GM21528 (cell line): ENCODE results near the gene ZNF674.
"Not testable (repeated sequence)": the region's sequence is repeated elsewhere in the genome, so short reads cannot be mapped to it uniquely, and the experiment has no call there.

Source experiments
- ATAC-seq: cut with Tn5 transposase; IDR thresholded peaks from one replicate; pipeline ENCODE4 v1.9.1; 2021; ENCODE audit warnings: mild to moderate bottlenecking, moderate library complexity; ENCODE audit not compliant: unreplicated experiment, low FRiP score

The ZNF674 gene

DNA sequence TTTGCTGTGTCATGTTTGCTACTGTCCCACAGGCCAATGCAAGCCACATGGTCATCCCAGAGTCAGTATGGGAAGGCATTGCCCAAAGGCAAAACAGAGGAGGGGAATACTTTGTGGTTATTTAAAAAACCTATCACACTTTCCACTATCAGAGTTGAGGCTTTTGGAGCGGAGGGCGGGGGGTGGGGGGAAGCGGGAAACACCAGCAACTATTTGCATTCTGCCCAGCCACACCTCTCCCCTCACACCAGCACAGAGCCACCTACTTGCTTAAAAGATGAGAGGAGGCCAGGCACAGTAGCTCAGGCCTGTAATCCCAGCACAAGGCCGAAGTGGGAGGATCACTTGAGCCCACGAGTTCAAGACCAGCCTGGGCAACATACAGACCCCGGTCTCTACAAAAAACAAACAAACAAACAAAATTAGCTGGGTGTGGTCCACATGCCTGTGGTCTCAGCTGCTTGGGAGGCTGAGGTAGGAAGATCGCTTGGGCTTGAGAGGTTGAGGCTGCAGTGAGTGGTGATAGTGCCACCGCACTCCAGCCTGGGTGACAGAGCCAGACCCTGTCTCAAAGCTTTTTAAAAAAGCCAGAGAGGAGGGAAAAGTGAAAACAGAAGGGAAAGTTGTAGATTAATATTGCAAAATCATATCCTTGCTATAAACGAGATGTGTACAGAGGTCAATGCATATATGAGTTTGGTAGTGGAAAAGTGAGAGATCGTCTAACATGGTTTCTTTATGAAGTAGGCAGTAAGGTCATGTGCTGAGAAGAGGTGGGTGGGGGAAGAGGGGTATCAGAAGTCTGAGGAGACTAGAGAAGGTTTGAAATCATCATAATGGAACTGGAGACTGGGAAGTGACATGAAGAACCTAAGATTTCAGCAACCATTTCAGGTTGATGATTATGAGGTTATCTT lies 26.5 kb upstream of the ZNF674 start:
- no peak for ATAC-seq

DNA sequence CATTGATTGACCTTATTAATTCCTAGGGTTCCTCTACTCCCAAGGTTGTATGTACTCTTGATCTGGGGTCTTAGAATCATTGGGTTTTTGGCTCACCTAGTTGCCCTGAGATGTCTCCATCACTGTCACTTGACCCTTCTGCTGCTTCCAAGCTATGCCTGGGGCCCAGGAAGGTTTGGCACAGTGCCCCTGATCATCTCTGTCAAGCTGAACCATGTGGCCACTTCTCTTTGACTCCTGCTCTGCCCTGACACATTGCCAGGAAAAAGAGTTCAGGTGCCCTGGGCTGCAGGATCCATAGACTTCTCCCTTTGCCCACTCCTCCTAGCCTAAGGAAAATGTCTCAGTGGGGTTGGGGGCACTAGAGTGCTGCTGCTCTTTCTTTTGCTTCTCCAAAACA lies 24.4 kb upstream of the ZNF674 start:
- no peak for ATAC-seq

GRCh38 chrX:46567388-46567787 lies 22.2 kb upstream of the ZNF674 start:
- ATAC-seq = no peak

DNA sequence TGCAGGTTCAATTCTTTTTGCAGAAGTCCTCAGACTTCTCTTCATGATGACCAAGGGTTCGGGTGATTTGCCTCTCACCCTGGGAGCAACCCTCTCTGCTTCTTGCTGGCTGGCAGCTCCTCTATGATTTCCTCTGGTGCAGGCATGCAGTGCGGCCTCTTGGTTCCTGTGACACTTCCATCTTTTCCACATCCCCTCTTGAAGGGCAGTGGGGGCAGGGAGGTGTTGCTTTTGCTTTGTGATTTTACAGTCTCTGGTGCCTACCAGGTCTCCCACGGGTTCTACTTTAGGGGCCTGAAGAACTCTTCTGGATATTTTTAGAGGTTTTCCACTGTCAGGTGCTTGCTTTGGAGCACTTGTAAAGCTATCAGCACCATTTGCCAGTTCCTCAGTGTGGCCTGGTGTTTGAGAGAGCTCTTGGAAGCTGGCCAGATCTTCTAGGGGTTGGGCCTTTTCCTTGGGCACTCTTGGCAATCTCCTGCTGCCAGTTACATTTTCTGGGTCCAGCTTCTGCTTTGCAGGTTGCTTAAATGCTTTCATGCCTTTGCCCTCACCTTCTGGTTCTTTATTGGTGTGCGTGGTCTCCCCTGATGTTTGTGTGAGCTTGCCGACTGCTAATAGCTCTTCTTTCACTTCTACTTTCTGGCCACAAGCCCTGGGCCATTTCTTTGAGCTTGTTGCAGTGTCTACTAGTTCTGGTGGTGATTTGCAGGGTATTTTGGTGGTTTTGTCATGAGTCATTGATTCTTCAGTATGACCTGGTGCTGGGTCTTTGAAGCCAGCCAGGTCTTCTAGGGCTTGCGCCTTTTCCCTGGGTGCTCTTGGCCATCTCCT lies 16.8 kb upstream of the ZNF674 start:
- ATAC-seq = peak; percentile 99

- ATAC-seq = no peak
Measured at GRCh38 chrX:46559062-46559461, 13.8 kb upstream of the ZNF674 start.

DNA sequence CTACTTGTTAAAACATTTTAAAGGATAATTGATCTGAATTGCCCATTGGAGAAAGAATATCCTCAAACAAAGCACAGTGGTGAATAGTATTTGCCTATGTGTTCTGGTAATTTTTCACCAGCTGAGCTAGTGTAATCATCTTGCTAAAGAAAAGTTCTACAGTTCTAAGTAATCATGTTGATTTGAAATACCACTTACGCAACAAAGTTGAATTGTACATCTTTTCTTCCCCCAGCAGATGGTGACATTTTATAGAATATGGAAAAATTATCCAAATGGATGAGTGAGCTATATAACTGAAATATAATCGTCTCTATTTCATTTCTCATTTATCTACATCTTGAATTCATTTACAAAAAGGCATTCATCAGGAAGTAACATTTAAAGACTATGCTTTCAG lies 9.7 kb upstream of the ZNF674 start:
- ATAC-seq = no peak

DNA sequence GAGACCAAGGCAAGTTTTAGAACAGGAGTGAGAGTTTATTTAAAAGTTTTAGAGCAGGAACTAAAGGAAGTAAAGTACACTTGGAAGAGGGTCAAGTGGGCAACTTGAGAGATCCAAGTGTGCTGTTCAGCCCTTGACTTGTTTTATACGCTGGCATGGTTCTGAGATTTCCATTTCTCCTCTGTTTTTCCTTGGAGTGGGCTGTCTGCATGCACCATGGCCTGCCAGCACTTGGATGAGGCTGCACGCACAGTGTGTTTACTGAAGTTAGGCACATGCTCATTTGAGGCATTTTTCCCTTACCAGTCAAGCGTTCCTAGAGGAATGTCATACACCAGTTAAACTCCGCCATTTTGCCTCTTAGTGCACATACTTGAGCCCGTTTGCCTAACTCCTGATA lies 8.7 kb upstream of the ZNF674 start:
- ATAC-seq = no peak

DNA sequence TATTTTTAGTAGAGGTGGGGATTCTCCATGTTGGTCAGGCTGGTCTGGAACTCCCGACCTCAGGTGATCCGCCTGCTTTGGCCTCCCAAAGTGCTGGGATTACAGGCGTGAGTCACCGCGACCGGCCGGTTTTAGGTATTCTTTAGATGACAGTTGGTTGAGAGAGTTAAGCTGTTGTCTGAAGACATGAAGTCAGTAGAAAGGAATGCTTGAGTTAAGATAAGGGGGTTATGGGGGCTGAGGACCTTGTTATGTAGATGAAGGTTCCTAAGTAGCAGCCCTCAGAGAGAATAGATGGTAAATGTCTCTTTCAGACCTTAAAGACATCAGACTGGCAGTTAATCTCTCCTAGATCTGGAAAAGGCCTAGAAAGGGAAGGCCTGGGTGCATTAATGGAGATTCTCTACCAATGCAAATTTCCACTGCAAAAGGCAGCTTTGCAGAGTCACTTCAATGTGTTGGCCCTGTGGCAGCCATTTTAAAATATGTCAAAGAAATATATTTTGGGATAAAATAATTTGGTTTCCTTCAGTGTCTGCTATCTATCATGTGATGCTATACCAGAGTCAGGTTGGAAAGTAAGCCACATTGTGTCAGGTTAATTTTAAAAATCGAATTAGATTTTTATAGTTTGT lies 6.4 kb upstream of the ZNF674 start:
- no peak for ATAC-seq

GRCh38 chrX:46549914-46550313 lies 4.7 kb upstream of the ZNF674 start:
- no peak for ATAC-seq

DNA sequence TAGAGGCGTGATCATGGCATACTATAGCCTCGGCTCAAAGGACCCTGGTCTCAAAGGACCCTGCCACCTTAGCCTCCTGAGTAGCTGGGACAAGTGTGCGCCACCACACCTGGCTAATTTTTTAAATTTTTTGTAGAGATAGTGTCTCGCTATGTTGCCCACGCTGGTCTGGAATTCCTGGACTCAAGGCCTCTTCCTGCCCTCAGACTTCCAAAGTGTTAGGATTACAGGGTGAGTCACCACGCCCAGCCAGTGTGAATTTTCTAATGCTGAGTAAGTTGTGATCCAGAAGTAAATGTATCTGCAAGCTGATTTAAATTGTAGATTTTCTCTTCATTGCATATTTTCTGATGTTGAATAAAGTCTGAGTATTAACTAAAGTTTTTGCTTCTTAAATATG lies 2.6 kb upstream of the ZNF674 start:
- ATAC-seq = no peak

DNA sequence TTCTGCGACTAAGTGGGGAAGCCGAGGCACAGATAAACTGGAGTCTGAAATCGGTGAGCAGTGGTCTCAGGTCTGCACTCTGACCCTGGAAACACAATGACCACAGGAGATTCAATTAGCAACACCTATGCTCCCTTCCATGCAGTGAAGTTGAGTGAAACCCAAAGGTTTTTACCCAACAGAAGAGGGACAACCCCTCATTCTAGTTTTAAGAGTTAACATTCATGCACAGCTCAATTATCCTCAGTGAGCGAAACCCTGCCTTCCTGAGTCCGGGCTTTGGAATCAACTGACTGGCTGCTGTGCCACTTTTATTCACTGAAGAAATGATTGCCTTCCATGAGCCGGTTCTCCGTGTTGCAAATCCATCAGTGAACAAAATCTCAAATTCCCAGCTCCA lies 694 bp downstream of the ZNF674 start:
- ATAC-seq = not testable (repeated sequence)

GRCh38 chrX:46543441-46543840 lies 1.8 kb downstream of the ZNF674 start:
- ATAC-seq = no peak

GRCh38 chrX:46531442-46531841 lies 13.8 kb downstream of the ZNF674 start:
- no peak for ATAC-seq

GRCh38 chrX:46530404-46530908 lies 14.8 kb downstream of the ZNF674 start:
- ATAC-seq = not testable (repeated sequence)

DNA sequence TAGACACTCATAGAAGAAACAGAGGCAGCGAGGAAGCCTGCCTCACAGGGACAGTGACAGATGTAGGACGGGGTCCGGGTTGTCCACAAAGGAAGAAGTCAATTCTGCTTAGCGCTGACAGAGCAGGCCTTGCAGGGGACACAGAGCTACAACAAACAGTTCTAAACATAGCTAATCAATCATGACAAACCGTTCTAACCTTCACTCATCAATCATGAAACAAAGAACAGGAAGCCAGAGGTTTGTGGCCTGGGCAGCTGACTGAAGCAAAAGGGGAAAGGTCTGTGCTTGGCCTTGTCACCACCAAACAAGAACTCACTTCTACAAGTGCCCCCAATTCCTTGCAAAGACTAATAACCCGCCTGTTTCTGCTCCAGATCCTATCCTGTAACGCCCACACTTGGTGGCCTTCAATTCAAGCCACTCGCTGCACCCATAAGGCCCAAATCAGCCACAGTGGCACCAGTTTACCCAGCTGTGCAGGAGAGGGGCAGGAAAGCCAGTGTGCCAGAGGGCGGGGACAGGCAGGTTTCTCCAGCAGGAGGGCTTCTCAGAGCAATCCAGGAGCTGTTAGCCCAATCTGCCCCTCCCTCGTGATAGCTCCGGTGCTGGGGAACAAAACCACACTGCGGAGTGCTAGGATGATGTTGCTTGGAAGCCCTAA lies 15.3 kb downstream of the ZNF674 start:
- ATAC-seq = not testable (repeated sequence)

- not testable (repeated sequence) for ATAC-seq
Measured at GRCh38 chrX:46528640-46529039, 16.6 kb downstream of the ZNF674 start.

DNA sequence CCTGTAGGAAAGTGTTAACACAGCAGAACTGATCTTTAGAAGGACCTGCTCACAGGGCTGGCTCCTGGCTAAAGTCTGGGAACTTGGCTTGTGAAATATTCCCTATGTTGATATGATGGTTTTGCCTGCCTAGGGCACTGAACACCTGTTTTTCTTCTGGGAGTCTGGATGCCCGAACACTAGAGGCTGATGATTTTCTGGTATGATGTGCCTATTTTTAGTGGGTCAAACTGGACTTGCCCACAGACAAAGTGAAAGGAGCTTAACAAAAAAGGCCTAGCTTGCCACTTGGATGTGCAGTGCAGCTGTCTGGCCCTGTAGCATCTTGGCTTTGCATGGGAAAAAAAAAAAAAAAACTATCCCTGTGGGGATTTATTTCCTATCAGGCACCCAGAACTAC lies 39.1 kb downstream of the ZNF674 start:
- no peak for ATAC-seq

DNA sequence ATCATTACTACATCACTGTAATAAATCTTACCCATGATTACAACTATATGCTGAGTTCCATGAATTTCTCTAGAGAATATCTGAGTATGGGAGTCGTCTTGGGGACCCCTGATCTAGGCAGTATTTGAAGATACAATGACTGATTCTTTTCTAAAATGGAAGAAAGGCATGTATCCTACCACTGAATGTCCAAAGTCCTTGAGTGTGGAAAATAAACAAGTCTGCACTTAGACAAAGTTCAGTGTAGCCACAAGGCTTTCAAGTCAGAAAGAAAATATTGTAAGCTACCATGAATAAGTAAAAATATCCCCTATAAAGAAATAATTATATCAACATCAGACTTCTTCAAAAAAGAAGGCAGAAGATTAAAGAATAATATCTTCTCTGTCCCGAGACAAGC lies 42.4 kb downstream of the ZNF674 start:
- no peak for ATAC-seq

GRCh38 chrX:46500054-46500453 lies 45.2 kb downstream of the ZNF674 start:
- ATAC-seq = no peak

GRCh38 chrX:46488712-46489111 lies 56.5 kb downstream of the ZNF674 start:
- ATAC-seq = no peak
